ENCODE results near the gene EHMT1.
A peak's percentile ranks its signal among the peaks of the same experiment; 100 is the strongest.

EHMT1 gene

DNA sequence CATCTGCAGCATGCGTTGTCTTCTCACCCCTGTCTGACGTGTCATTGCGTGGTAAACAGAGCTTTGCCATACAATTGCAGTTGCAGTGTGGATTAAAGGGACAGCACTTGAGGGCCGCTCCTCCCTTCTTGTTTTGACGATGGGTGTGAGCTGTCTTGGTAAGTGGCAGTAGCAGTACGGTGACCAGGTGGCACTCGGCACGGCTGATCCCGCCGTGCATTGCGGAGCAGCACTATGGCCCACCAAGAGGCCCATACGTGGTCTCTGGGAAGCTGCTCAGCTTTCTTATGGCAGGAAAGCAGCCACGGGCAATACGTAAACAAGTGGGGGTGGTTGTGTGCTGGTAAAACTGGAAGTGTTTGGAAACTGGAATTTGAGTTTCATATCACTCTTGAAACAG, 25.1 kb downstream of the EHMT1 start:
- POLR2A ChIA-PET: no interaction called here
- H3K9me3 ChIP-seq (ENCODE audit: control extremely low read depth in 1 of 5, control insufficient read depth in 4 of 5, insufficient read depth in 2 of 5, low read depth in 1 of 5, low read length in 4 of 5): no peaks in the 10 kb centered on the region
- CTCF ChIA-PET: interaction anchor here (1.0 to 1.7 kb wide), 3 partner anchors 11 to 63 kb away, joined by 3 to 7 read pairs (median 3); no protein-coding TSS in a partner anchor
- H3K27me3 ChIP-seq (replicated peaks in 2 of 5; ENCODE audit: control insufficient read depth in 4 of 5, insufficient read depth in 5 of 5, low read length in 4 of 5): no peaks in the 10 kb centered on the region
- H3K4me1 ChIP-seq (ENCODE audit: control extremely low read depth in 1 of 4, control insufficient read depth in 4 of 4, insufficient read depth in 4 of 4, low read length in 3 of 4): peaks cover 7 to 34% (median 31%) of the 10 kb centered on the region in 4 experiments
- peaks cover 0 to 28% (median 9%) of the 10 kb centered on the region in 4 experiments for H3K36me3 ChIP-seq (ENCODE audit: control insufficient read depth in 4 of 4, insufficient read depth in 4 of 4, low read length in 3 of 4)
- WGBS (ENCODE audit: insufficient coverage): 96% methylated on average over 12 of the region's 14 CpGs
- no peak overlapping the region for H3K4me3 ChIP-seq (ENCODE audit: control insufficient read depth in 1 of 7, extremely low read depth in 1 of 7, insufficient read depth in 4 of 7, low read depth in 2 of 7, low read length in 6 of 7)
- no peak overlapping the region for H3K27ac ChIP-seq (ENCODE audit: insufficient read depth in 1 of 2, low read depth in 1 of 2, low read length in 2 of 2, poor library complexity in 1 of 2, severe bottlenecking in 2 of 2)
- DNase-seq: no peak

DNA sequence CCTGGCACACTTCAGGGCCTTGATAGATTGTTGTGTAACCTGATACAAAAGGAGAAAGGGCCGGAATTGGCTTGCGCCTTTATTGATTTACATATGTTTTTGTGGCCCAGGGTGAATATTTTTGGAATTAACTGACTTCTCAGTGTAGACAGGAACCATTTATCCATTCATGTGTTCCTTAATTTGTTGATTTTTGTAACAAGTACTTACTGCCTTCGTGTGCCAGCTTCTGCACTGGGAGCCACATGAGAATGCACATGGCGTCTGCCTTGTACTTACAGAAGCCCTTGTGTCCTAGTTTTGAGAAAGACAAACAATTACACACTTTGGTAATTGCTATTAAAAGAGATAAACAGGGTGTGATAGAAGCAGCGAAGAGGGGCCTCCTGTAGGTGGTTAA, 26.4 kb downstream of the EHMT1 start:
- Histone ChIP-seq H3K27ac (ENCODE audit: insufficient read depth in 1 of 2, low read depth in 1 of 2, low read length in 2 of 2, poor library complexity in 1 of 2, severe bottlenecking in 2 of 2) (no peak overlapping the region), H3K9me3 (ENCODE audit: control extremely low read depth in 1 of 5, control insufficient read depth in 4 of 5, insufficient read depth in 2 of 5, low read depth in 1 of 5, low read length in 4 of 5) (no peaks in the 10 kb centered on the region), H3K4me1 (ENCODE audit: control extremely low read depth in 1 of 4, control insufficient read depth in 4 of 4, insufficient read depth in 4 of 4, low read length in 3 of 4) (peaks cover 3 to 30% (median 29%) of the 10 kb centered on the region in 4 experiments), H3K27me3 (replicated peaks in 2 of 5; ENCODE audit: control insufficient read depth in 4 of 5, insufficient read depth in 5 of 5, low read length in 4 of 5) (no peaks in the 10 kb centered on the region), H3K4me3 (ENCODE audit: control insufficient read depth in 1 of 7, extremely low read depth in 1 of 7, insufficient read depth in 4 of 7, low read depth in 2 of 7, low read length in 6 of 7) (no peak overlapping the region), H3K36me3 (ENCODE audit: control insufficient read depth in 4 of 4, insufficient read depth in 4 of 4, low read length in 3 of 4) (peaks cover 0 to 29% (median 11%) of the 10 kb centered on the region in 4 experiments)
- DNase-seq: no peak
- CTCF ChIA-PET: interaction anchor here (1.4 kb wide), 1 partner anchor 11 kb away, joined by 3 read pairs; no protein-coding TSS in a partner anchor
- POLR2A ChIA-PET: no interaction called here
- WGBS (ENCODE audit: insufficient coverage): 97% methylated on average over 3 of the region's 5 CpGs

DNA sequence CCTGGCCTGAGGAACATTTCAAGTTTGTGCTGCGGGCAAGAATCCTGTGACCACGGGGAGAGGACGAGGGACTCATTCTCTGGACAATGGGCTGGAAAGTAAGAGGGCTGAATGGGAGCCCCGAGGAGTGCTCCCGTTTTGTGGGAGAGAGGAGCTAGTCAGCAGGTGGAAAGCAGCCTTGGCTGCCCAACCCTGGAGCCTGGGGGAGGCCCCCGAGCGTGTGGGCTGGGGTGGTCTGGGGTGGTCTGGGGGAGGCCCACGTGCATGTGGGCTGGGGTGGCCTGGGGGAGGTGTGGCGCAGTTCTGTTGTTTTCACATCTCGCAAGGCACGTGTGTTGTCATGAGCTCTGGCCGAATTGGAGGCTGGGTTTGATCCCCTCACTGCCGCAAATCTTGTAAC, 27.5 kb downstream of the EHMT1 start:
- peak overlapping the region in 1 of 7 experiments; percentile 69 for H3K4me3 ChIP-seq (ENCODE audit: control insufficient read depth in 1 of 7, extremely low read depth in 1 of 7, insufficient read depth in 4 of 7, low read depth in 2 of 7, low read length in 6 of 7)
- POLR2A ChIA-PET: no interaction called here
- no peaks in the 10 kb centered on the region for H3K27me3 ChIP-seq (replicated peaks in 2 of 5; ENCODE audit: control insufficient read depth in 4 of 5, insufficient read depth in 5 of 5, low read length in 4 of 5)
- no peaks in the 10 kb centered on the region for H3K9me3 ChIP-seq (ENCODE audit: control extremely low read depth in 1 of 5, control insufficient read depth in 4 of 5, insufficient read depth in 2 of 5, low read depth in 1 of 5, low read length in 4 of 5)
- CTCF ChIA-PET: interaction anchor here (0.9 to 3.4 kb wide), 5 partner anchors 10 to 40 kb away, joined by 3 to 16 read pairs (median 3); no protein-coding TSS in a partner anchor
- 95% methylated on average over 10 of the region's 13 CpGs for WGBS (ENCODE audit: insufficient coverage)
- peaks cover 0 to 30% (median 13%) of the 10 kb centered on the region in 4 experiments for H3K36me3 ChIP-seq (ENCODE audit: control insufficient read depth in 4 of 4, insufficient read depth in 4 of 4, low read length in 3 of 4)
- peaks cover 3 to 30% (median 29%) of the 10 kb centered on the region in 4 experiments for H3K4me1 ChIP-seq (ENCODE audit: control extremely low read depth in 1 of 4, control insufficient read depth in 4 of 4, insufficient read depth in 4 of 4, low read length in 3 of 4)
- DNase-seq: no peak
- H3K27ac ChIP-seq (ENCODE audit: insufficient read depth in 1 of 2, low read depth in 1 of 2, low read length in 2 of 2, poor library complexity in 1 of 2, severe bottlenecking in 2 of 2): peak overlapping the region in 1 of 2 experiments; percentile 78

DNA sequence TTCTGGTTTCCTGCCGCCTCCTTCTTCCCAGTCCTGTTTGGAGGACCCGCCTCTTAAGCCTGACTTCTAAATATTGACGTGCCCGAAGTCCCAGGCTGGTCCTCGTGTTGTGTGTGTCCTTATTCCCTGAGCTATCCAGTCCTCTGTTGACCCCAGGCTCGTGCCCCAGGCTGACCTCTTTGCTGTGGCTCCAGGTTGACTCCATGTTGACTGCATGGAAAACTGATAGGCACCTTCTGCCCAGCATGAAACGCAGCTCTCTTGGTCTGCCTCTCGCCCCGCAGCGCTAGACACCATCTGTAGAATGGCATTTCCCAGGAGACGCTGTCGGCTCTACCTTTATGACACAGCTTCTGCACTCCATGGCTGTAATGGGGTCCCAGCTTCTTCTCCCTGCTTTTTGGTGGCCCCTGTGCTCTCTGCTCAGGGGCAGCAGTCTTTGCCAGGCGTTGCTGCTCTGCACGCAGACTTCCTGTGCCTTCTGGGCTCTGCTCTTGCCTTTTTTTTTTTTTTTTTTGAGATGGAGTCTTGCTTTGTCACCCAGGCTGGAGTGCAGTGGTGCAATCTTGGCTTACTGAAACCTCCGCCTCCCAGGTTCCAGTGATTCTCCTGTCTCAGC, 28.4 kb downstream of the EHMT1 start:
- ChIA-PET CTCF (interaction anchor here (0.9 to 3.4 kb wide), 8 partner anchors 9 to 66 kb away, joined by 3 to 16 read pairs (median 4); no protein-coding TSS in a partner anchor), POLR2A (no interaction called here)
- WGBS (ENCODE audit: insufficient coverage): 13% methylated on average over 14 of the region's 15 CpGs
- no peaks in the 10 kb centered on the region for H3K27me3 ChIP-seq (replicated peaks in 2 of 5; ENCODE audit: control insufficient read depth in 4 of 5, insufficient read depth in 5 of 5, low read length in 4 of 5)
- no peaks in the 10 kb centered on the region for H3K9me3 ChIP-seq (ENCODE audit: control extremely low read depth in 1 of 5, control insufficient read depth in 4 of 5, insufficient read depth in 2 of 5, low read depth in 1 of 5, low read length in 4 of 5)
- peaks cover 3 to 30% (median 29%) of the 10 kb centered on the region in 4 experiments for H3K4me1 ChIP-seq (ENCODE audit: control extremely low read depth in 1 of 4, control insufficient read depth in 4 of 4, insufficient read depth in 4 of 4, low read length in 3 of 4)
- peak; percentile 43 to 83 (median 82) for DNase-seq
- peak overlapping the region; percentile 54 to 78 for H3K27ac ChIP-seq (ENCODE audit: insufficient read depth in 1 of 2, low read depth in 1 of 2, low read length in 2 of 2, poor library complexity in 1 of 2, severe bottlenecking in 2 of 2)
- H3K4me3 ChIP-seq (ENCODE audit: control insufficient read depth in 1 of 7, extremely low read depth in 1 of 7, insufficient read depth in 4 of 7, low read depth in 2 of 7, low read length in 6 of 7): peak overlapping the region in 6 of 7 experiments; percentile 40 to 75 (median 59)
- peaks cover 0 to 31% (median 12%) of the 10 kb centered on the region in 4 experiments for H3K36me3 ChIP-seq (ENCODE audit: control insufficient read depth in 4 of 4, insufficient read depth in 4 of 4, low read length in 3 of 4)

DNA sequence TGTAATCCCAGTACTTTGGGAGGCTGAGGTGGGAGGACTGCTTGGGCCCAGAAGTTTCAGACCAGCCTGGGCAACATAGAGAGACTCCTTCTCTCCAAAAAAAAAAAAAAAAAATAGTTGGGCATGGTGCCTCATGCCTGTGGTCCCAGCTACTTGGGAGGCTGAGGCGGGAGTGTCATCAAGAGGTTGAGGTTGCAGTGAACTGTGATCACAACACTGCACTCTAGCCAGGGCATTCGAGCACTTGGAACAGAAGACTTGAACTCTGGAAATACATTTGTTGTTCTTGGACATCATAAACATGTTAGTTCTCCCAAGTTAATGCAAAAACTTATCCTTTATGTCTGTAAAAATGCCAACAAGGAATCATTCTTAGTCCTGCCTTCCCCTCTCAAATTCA, 29.6 kb downstream of the EHMT1 start:
- CTCF ChIA-PET: interaction anchor here (0.6 to 3.4 kb wide), 7 partner anchors 10 to 67 kb away, joined by 3 to 16 read pairs (median 6); no protein-coding TSS in a partner anchor
- Histone ChIP-seq H3K27me3 (replicated peaks in 2 of 5; ENCODE audit: control insufficient read depth in 4 of 5, insufficient read depth in 5 of 5, low read length in 4 of 5) (no peaks in the 10 kb centered on the region), H3K9me3 (ENCODE audit: control extremely low read depth in 1 of 5, control insufficient read depth in 4 of 5, insufficient read depth in 2 of 5, low read depth in 1 of 5, low read length in 4 of 5) (no peaks in the 10 kb centered on the region), H3K27ac (ENCODE audit: insufficient read depth in 1 of 2, low read depth in 1 of 2, low read length in 2 of 2, poor library complexity in 1 of 2, severe bottlenecking in 2 of 2) (no peak overlapping the region), H3K4me3 (ENCODE audit: control insufficient read depth in 1 of 7, extremely low read depth in 1 of 7, insufficient read depth in 4 of 7, low read depth in 2 of 7, low read length in 6 of 7) (no peak overlapping the region), H3K36me3 (ENCODE audit: control insufficient read depth in 4 of 4, insufficient read depth in 4 of 4, low read length in 3 of 4) (peaks cover 0 to 33% (median 10%) of the 10 kb centered on the region in 4 experiments), H3K4me1 (ENCODE audit: control extremely low read depth in 1 of 4, control insufficient read depth in 4 of 4, insufficient read depth in 4 of 4, low read length in 3 of 4) (peaks cover 3 to 30% (median 29%) of the 10 kb centered on the region in 4 experiments)
- DNase-seq: no peak
- POLR2A ChIA-PET: interaction anchor here (1.2 kb wide), 1 partner anchor 29 kb away, joined by 5 read pairs; no protein-coding TSS in a partner anchor
- WGBS (ENCODE audit: insufficient coverage): 91% methylated on average over 1 of the region's 2 CpGs

DNA sequence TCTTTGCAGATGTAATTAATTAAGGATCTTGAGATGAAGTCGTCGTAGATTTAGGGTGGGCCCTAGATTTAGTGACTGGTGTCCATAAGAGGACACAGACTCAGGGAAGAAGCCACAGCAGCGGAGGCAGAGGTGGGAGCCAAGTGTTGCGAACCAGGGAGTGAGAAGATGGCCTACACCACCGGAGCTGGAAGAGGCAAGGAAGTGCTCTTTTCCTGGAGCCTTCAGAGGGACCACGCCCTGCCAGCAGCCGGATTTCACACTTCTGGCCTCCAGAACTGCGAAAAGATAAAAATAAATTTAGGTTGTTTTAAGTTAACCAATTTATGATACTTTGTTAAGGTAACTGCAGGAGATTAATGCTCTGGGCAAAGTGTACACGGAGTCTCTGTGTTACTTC, 30.7 kb downstream of the EHMT1 start:
- peaks cover 3 to 30% (median 29%) of the 10 kb centered on the region in 4 experiments for H3K4me1 ChIP-seq (ENCODE audit: control extremely low read depth in 1 of 4, control insufficient read depth in 4 of 4, insufficient read depth in 4 of 4, low read length in 3 of 4)
- WGBS (ENCODE audit: insufficient coverage): 94% methylated on average over 7 of the region's 9 CpGs
- ChIA-PET CTCF (interaction anchor here (0.9 to 2.9 kb wide), 3 partner anchors 9 to 68 kb away, joined by 3 to 6 read pairs (median 5); no protein-coding TSS in a partner anchor), POLR2A (interaction anchor here (0.5 kb wide), 1 partner anchor 39 kb away, joined by 3 read pairs; no protein-coding TSS in a partner anchor)
- H3K9me3 ChIP-seq (ENCODE audit: control extremely low read depth in 1 of 5, control insufficient read depth in 4 of 5, insufficient read depth in 2 of 5, low read depth in 1 of 5, low read length in 4 of 5): no peaks in the 10 kb centered on the region
- H3K4me3 ChIP-seq (ENCODE audit: control insufficient read depth in 1 of 7, extremely low read depth in 1 of 7, insufficient read depth in 4 of 7, low read depth in 2 of 7, low read length in 6 of 7): no peak overlapping the region
- H3K27me3 ChIP-seq (replicated peaks in 2 of 5; ENCODE audit: control insufficient read depth in 4 of 5, insufficient read depth in 5 of 5, low read length in 4 of 5): no peaks in the 10 kb centered on the region
- no peak for DNase-seq
- peaks cover 5 to 30% (median 8%) of the 10 kb centered on the region in 4 experiments for H3K36me3 ChIP-seq (ENCODE audit: control insufficient read depth in 4 of 4, insufficient read depth in 4 of 4, low read length in 3 of 4)
- H3K27ac ChIP-seq (ENCODE audit: insufficient read depth in 1 of 2, low read depth in 1 of 2, low read length in 2 of 2, poor library complexity in 1 of 2, severe bottlenecking in 2 of 2): no peak overlapping the region

DNA sequence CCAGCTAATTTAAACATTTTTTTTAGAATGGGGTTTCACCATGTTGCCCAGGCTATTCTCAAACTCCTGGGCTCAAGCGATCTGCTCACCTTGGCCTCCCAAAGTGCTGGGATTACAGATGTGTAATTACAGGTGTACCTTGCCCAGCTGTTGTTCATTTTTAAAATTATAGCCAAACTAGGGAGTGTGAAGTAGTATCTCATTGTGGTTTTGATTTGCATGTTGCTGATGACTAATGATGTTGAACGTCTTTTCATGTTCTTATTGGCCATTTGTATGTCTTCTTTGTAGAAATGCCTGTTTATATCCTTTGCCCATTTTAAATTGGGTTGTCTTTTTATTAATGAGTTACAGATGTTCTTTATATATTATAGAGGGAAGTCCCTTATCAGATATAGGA, 31.5 kb downstream of the EHMT1 start:
- ChIA-PET CTCF (interaction anchor here (0.9 to 1.8 kb wide), 2 partner anchors 9 to 17 kb away, joined by 3 to 5 read pairs; no protein-coding TSS in a partner anchor), POLR2A (no interaction called here)
- no CpG with 5 or more reads among the region's 2 CpGs for WGBS (ENCODE audit: insufficient coverage)
- peak in 1 of 3 donors; percentile 24 for DNase-seq
- Histone ChIP-seq H3K36me3 (ENCODE audit: control insufficient read depth in 4 of 4, insufficient read depth in 4 of 4, low read length in 3 of 4) (peaks cover 5 to 34% (median 8%) of the 10 kb centered on the region in 4 experiments), H3K4me3 (ENCODE audit: control insufficient read depth in 1 of 7, extremely low read depth in 1 of 7, insufficient read depth in 4 of 7, low read depth in 2 of 7, low read length in 6 of 7) (no peak overlapping the region), H3K27me3 (replicated peaks in 2 of 5; ENCODE audit: control insufficient read depth in 4 of 5, insufficient read depth in 5 of 5, low read length in 4 of 5) (no peaks in the 10 kb centered on the region), H3K27ac (ENCODE audit: insufficient read depth in 1 of 2, low read depth in 1 of 2, low read length in 2 of 2, poor library complexity in 1 of 2, severe bottlenecking in 2 of 2) (no peak overlapping the region), H3K4me1 (ENCODE audit: control extremely low read depth in 1 of 4, control insufficient read depth in 4 of 4, insufficient read depth in 4 of 4, low read length in 3 of 4) (peaks cover 3 to 30% (median 27%) of the 10 kb centered on the region in 4 experiments), H3K9me3 (ENCODE audit: control extremely low read depth in 1 of 5, control insufficient read depth in 4 of 5, insufficient read depth in 2 of 5, low read depth in 1 of 5, low read length in 4 of 5) (no peaks in the 10 kb centered on the region)
